Stimulated activated CD8-positive, alpha-beta memory T cell treated with anti-CD3 and anti-CD28 coated beads, Interleukin-4, amount 100 ng/mL, for 48 hours (primary cell): Measurements from ENCODE around the gene LLGL1.

Source experiments
- DNase-seq: peaks from one replicate; pipeline ENCODE4 v3.0.0-alpha.2; 2020

LLGL1 gene

GRCh38 chr17:18230288-18231141 is 5.1 kb downstream of the LLGL1 start:
- no peak for DNase-seq

GRCh38 chr17:18231164-18231563 is 5.7 kb downstream of the LLGL1 start:
- DNase-seq = no peak

- no peak for DNase-seq
These were observed 8.5 kb downstream of the LLGL1 start for GRCh38 chr17:18233803-18234518.

GRCh38 chr17:18234853-18235380 is 9.5 kb downstream of the LLGL1 start:
- no peak for DNase-seq

- DNase-seq = peak; percentile 75
These were observed 10.4 kb downstream of the LLGL1 start for GRCh38 chr17:18235743-18236256.

GRCh38 chr17:18236494-18236893 is 11.1 kb downstream of the LLGL1 start:
- DNase-seq = no peak

- DNase-seq = no peak
These were observed 12.0 kb downstream of the LLGL1 start for GRCh38 chr17:18237461-18237860.

GRCh38 chr17:18238299-18238698 is 12.9 kb downstream of the LLGL1 start:
- no peak for DNase-seq

GRCh38 chr17:18240449-18240848 is 15.0 kb downstream of the LLGL1 start:
- DNase-seq = no peak

GRCh38 chr17:18241229-18241871 is 15.9 kb downstream of the LLGL1 start:
- DNase-seq = no peak

GRCh38 chr17:18245038-18245776 is 19.8 kb downstream of the LLGL1 start:
- DNase-seq = no peak

GRCh38 chr17:18246109-18246725 is 20.8 kb downstream of the LLGL1 start:
- DNase-seq = no peak

- DNase-seq = peak; percentile 81
These were observed 21.6 kb downstream of the LLGL1 start for GRCh38 chr17:18246880-18247612.

GRCh38 chr17:18247613-18248001 is 22.2 kb downstream of the LLGL1 start:
- DNase-seq = no peak

GRCh38 chr17:18248300-18248731 is 22.9 kb downstream of the LLGL1 start:
- DNase-seq = peak; percentile 72

- DNase-seq = no peak
These were observed 23.4 kb downstream of the LLGL1 start for GRCh38 chr17:18248811-18249210.

GRCh38 chr17:18250259-18250658 is 24.8 kb downstream of the LLGL1 start:
- DNase-seq = no peak

- no peak for DNase-seq
These were observed 25.3 kb downstream of the LLGL1 start for GRCh38 chr17:18250708-18251107.

GRCh38 chr17:18251204-18251603 is 25.8 kb downstream of the LLGL1 start:
- DNase-seq = no peak

- DNase-seq = no peak
These were observed 26.7 kb downstream of the LLGL1 start for GRCh38 chr17:18252160-18252559.

- no peak for DNase-seq
These were observed 27.9 kb downstream of the LLGL1 start for GRCh38 chr17:18253187-18253884.
